GM19351 (cell line): Measurements from ENCODE around the gene HELLS.
"Not testable (repeated sequence)": the region's sequence is repeated elsewhere in the genome, so short reads cannot be mapped to it uniquely, and the experiment has no call there.

Experiments used
- ATAC-seq: cut with Tn5 transposase; IDR thresholded peaks from one replicate; pipeline ENCODE4 v1.9.1; 2021; ENCODE audit warnings: mild to moderate bottlenecking, moderate library complexity; ENCODE audit not compliant: unreplicated experiment

HELLS gene

GRCh38 chr10:94545391-94546048 lies at the start of gene HELLS:
Gene HELLS (plus strand): TSS chr10:94545788. CDS start chr10:94545922, 134 bp downstream.
- peak; percentile 81 for ATAC-seq

- peak; percentile 77 for ATAC-seq
Observed at GRCh38 chr10:94496010-94496409, 49.6 kb upstream of the HELLS start.

- ATAC-seq: no peak
Observed at GRCh38 chr10:94496646-94497045, 48.9 kb upstream of the HELLS start.

GRCh38 chr10:94500063-94500462 lies 45.5 kb upstream of the HELLS start:
- no peak for ATAC-seq

- no peak for ATAC-seq
Observed at GRCh38 chr10:94521276-94522250, 24.0 kb upstream of the HELLS start.

GRCh38 chr10:94524146-94524545 lies 21.4 kb upstream of the HELLS start:
- ATAC-seq: no peak

- ATAC-seq: no peak
Observed at GRCh38 chr10:94524711-94525110, 20.9 kb upstream of the HELLS start.

- not testable (repeated sequence) for ATAC-seq
Observed at GRCh38 chr10:94531550-94531949, 14.0 kb upstream of the HELLS start.

- no peak for ATAC-seq
Observed at GRCh38 chr10:94533027-94533426, 12.6 kb upstream of the HELLS start.

- not testable (repeated sequence) for ATAC-seq
Observed at GRCh38 chr10:94542282-94542681, 3.3 kb upstream of the HELLS start.

- ATAC-seq: no peak
Observed at GRCh38 chr10:94546049-94546900, 687 bp downstream of the HELLS start.

GRCh38 chr10:94546901-94547185 lies 1.3 kb downstream of the HELLS start:
- ATAC-seq: no peak

- no peak for ATAC-seq
Observed at GRCh38 chr10:94549221-94549620, 3.6 kb downstream of the HELLS start.

- ATAC-seq: not testable (repeated sequence)
Observed at GRCh38 chr10:94567714-94568307, 22.2 kb downstream of the HELLS start.

- ATAC-seq: no peak
Observed at GRCh38 chr10:94571081-94571480, 25.5 kb downstream of the HELLS start.

- ATAC-seq: no peak
Observed at GRCh38 chr10:94571528-94571927, 25.9 kb downstream of the HELLS start.

- ATAC-seq: no peak
Observed at GRCh38 chr10:94578790-94579189, 33.2 kb downstream of the HELLS start.

GRCh38 chr10:94583124-94583523 lies 37.5 kb downstream of the HELLS start:
- ATAC-seq: no peak

GRCh38 chr10:94591461-94592205 lies 46.0 kb downstream of the HELLS start:
- ATAC-seq: peak; percentile 91
